Hepatocyte (in vitro differentiated cells): ENCODE measurements around the gene IL13RA2.

Source experiments
- CTCF ChIP-seq: fragments of 200-600 bp; sonication (generic); IDR thresholded peaks from 2 replicates; pipeline ENCODE4 v1.5.1; 2016; ENCODE audit warnings: antibody characterized with exemption, mild to moderate bottlenecking; ENCODE audit not compliant: poor library complexity
- EZH2 ChIP-seq: fragments of 200-600 bp; sonication (generic); IDR thresholded peaks from 2 replicates; pipeline ENCODE4 v1.6.1; 2016; ENCODE audit warnings: antibody characterized with exemption, mild to moderate bottlenecking, borderline replicate concordance
- EZH2phosphoT487 ChIP-seq: fragments of 200-600 bp; sonication (generic); IDR thresholded peaks from one replicate; pipeline ENCODE4 v1.6.1; 2018; ENCODE audit warnings: antibody characterized with exemption, mild to moderate bottlenecking, low read depth, moderate library complexity; ENCODE audit not compliant: unreplicated experiment, severe bottlenecking

GRCh38 chrX:115054876-115055275 is 37.5 kb upstream of the IL13RA2 start:
- TF ChIP-seq CTCF (no peak), EZH2 (no peak), EZH2phosphoT487 (no peak)
